ENCODE results near the gene ALKBH7.
"Not testable (repeated sequence)": the region's sequence is repeated elsewhere in the genome, so short reads cannot be mapped to it uniquely, and the experiment has no call there.

Gene ALKBH7, protein sequence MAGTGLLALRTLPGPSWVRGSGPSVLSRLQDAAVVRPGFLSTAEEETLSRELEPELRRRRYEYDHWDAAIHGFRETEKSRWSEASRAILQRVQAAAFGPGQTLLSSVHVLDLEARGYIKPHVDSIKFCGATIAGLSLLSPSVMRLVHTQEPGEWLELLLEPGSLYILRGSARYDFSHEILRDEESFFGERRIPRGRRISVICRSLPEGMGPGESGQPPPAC

DNA sequence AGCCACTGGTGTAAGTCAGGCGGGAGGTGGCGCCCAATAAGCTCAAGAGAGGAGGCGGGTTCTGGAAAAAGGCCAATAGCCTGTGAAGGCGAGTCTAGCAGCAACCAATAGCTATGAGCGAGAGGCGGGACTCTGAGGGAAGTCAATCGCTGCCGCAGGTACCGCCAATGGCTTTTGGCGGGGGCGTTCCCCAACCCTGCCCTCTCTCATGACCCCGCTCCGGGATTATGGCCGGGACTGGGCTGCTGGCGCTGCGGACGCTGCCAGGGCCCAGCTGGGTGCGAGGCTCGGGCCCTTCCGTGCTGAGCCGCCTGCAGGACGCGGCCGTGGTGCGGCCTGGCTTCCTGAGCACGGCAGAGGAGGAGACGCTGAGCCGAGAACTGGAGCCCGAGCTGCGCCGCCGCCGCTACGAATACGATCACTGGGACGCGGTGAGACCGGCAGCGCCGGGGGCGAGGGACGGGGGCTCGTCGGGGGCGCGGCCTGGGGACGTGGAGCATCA lies at the start of gene ALKBH7:
Gene ALKBH7 (plus strand): TSS at position 201 of the 502 bp plus-strand sequence. CDS start 27 bp downstream, at position 228.
- DNase-seq (ENCODE audit: low read depth): peak; percentile 91

DNA sequence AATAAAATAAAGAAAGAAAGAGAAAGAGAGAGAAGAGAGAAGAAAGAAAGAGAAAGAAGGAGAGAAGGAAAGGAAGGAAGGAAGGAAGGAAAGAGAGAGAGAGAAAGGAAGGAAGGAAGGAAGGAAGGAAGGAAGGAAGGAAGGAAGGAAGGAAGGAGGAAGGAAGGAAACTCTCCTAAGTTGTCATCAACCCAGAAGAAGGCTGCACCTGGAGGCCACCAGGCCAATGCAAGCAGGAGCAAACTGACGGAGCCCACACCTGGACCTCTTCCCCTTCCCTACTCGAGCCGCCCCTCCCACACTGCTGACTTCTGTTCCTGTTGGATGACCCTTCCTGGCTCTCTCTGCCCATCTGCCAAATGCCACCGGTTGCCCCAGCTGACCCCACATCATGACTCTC lies 47.8 kb upstream of the ALKBH7 start:
- no peak for DNase-seq (ENCODE audit: low read depth)

DNA sequence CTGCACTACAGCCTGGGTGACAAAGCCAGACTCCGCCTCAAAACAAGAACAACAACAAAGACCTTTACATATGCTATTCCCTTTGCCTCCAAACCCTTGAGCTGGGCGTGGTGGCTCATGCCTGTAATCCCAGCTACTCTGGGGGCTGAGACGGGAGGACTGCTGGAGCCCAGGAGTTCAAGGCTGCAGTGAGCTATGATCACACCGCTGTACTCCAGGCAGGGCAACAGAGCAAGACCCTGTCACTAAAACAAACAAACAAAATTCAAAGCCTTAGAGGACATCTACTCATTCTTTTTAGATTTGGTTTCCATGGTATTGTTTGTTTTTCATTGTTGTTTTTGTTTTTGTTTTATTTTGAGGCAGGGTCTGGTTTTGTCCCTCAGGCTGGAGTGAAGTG lies 47.0 kb upstream of the ALKBH7 start:
- DNase-seq (ENCODE audit: low read depth): no peak

DNA sequence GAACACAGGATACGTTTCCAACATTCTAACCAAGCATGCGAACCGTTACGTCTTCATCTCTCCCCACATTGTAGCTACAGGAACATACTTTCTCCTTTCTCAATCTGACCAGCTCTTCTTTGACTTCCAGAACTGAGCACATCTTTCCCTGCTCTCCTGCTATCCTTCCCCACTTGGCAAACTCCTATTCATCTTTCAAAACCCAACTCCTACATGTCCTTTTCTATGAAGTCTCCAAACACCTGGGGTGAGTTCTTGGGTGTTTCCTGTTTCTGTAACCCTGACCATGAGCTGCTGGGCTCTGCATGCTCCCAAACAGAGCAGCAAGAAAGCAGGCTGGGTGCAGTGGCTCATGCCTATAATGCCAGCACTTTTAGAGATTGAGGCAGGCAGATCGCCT lies 45.8 kb upstream of the ALKBH7 start:
- no peak for DNase-seq (ENCODE audit: low read depth)

DNA sequence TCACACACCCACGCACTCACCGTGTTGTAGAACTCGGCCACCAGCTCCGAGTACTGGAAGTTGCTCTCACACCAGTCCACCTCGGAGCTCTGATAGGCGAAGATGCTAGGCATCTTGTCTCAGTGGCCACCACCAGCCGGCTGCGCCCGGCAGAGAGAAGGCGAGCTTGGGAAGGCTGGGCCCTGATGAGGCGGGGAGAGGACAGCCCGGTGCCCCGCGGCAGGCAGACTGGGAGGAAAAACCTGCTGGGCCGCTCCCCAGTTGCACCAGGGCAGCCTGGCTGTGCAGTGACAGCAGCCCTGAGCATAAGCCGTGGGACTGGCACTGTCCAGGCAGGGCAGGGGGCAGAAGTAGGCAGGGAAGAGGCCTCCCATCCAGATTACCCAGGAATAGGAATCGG lies 39.2 kb upstream of the ALKBH7 start, which contains the start of gene ACER1:
Gene ACER1 (minus strand): TSS at position 174 of the 400 bp plus-strand sequence. CDS start 61 bp downstream, at position 113.
- no peak for DNase-seq (ENCODE audit: low read depth)

DNA sequence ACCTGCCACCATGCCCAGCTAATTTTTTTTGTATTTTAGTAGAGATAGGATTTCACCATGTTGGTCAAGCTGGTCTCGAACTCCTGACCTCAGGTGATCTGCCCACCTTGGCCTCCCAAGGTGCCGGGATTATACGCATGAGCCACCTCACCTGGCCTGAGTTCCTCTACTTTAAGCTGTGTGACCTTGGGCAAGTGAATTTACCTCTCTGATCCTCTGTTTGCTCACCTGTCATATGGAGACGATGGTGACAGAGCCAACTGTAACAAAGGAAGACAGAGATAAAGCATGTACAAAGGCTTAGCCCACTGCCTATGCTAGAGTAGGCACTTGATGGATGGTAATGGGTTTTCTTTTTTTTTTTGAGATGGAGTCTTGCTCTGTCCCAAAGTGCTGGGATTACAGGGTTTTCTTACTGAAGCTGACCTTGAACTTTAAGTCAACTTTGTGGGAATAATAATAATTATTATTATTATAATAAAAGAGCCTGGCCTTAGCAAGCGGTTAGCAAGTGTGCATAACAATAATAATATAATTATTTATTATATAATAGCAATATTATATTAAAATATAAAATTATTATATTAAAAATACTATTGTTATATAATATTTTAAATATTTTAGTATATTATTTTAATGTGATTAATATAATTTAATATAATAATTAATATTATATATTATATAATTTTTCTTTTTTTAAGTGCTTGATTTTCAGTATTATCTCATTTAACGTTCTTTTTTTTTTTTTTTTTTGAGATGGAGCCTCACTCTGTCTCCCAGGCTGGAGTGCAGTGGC lies 37.9 kb upstream of the ALKBH7 start:
- DNase-seq (ENCODE audit: low read depth): no peak

DNA sequence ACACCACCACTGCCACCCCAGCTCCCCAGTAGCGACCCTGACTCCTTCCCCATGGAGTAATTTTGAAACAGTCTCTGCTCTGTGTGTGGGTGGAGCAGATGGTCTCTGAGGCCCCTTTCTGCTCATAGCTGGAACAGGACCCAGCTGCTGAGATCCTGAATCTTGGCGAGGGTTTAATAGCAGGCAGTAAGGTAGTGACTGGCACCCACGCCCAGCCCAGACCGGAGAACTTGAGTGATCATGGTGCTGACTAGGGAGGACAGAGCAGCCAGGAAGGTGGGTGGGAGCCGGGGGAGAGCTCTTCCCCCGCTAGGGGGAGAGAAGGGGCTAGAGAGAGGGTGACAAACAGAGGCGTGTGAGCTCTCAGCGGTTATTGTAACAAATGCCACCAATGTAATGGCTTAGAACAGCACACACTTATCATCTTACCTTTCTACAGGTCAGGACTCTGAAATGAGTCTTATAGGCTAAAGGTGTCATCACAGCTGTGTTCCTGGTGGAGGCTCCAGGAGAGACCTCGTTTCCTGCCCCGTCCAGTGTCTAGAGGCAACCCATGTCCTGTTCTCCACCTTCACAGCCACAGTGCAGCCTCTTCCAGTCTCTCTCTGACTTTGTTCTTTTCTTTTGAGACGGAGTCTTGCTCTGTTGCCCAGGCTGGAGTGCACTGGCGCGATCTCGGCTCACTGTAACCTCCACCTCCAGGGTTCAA lies 31.9 kb upstream of the ALKBH7 start:
- no peak for DNase-seq (ENCODE audit: low read depth)

DNA sequence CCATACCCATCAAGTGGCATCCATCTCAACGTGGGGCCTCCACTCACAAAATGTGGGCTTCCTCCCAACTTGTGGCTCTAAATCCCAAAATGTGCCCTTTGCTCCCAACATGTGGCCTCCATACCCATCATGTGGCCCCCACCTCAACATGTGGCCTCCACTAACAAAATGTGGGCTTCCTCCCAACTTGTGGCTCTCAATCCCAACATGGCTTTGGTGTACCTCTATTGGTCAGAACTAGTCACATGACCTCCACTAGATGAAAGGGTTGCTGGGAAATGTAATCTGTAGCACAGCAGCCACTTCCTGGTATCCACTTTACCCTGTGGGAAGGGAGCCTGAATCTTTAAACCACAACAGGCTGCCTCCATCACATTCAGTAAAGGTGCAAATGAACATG lies 29.1 kb upstream of the ALKBH7 start:
- no peak for DNase-seq (ENCODE audit: low read depth)

DNA sequence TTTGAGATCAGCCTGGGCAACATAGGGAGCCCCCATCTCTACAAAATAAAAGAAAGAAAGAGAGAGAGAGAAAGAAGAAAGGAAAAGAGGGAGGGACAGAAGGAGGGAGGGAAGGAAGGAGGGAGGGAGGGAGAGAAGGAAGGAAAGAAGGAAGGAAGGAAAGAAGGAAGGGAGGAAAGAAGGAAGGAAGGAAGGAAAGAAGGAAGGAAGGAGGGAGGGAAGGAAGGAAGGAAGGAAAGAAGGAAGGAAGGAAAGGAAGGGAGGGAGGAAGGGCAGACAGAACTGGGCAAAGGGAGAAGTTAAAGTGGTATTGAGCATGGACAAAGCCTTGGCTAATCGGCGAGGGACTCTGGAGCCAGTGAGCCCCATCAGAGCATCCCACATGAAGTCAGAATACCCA lies 23.3 kb upstream of the ALKBH7 start:
- DNase-seq (ENCODE audit: low read depth): not testable (repeated sequence)

DNA sequence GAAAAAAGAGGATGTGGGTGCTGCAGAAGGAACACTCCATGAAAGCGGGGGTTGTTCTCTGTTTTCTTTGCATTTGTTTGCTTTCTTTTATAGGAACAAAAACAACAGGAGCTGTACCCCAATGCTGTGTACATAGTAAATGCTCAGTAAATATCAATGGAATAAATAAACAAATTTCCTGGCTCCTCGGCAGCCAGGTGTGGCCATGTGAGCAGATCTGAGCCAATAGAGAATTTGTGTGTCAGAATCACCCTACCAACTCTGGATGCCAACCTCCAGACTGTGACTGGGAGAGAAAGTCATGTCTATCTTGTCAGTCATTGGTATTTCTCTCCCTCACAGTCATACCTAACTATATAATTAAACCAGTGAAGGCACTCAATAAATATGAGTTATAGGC lies 21.9 kb upstream of the ALKBH7 start:
- no peak for DNase-seq (ENCODE audit: low read depth)

DNA sequence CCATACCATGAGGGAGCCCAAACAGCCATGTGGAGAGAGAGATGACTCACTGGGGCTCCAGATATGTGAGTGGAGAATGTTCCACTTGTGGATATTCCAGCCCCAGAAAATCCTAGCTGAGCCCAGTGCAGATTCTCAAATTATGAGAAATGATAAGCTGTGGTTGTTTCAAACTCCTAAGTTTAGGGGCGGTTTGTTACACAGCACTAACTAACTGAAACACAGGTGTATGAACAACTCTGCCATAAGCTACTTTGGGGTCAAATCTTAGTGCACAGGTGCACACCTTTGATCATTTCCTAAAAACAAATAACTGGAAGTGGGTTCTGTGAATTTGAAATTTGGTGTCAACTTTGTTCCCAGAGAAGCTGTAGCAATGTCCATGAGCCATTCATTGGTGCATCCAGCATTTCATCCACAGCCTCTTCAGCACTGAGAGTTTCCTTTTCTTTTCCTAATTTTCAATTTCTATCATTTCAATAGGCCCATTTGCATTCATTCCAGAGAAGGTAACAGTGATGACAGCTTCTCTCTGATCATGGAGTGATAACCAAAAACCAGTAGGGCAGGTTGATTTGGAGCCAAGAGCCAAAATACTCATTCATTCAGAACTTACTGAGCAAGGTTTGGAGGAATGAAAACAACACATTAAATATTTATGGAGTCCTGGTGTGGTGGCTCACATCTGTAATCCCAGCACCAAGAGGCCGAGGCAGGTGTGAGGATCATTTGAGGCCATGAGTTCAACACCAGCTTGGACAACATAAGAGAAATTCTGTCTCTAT lies 20.0 kb upstream of the ALKBH7 start:
- DNase-seq (ENCODE audit: low read depth): no peak

DNA sequence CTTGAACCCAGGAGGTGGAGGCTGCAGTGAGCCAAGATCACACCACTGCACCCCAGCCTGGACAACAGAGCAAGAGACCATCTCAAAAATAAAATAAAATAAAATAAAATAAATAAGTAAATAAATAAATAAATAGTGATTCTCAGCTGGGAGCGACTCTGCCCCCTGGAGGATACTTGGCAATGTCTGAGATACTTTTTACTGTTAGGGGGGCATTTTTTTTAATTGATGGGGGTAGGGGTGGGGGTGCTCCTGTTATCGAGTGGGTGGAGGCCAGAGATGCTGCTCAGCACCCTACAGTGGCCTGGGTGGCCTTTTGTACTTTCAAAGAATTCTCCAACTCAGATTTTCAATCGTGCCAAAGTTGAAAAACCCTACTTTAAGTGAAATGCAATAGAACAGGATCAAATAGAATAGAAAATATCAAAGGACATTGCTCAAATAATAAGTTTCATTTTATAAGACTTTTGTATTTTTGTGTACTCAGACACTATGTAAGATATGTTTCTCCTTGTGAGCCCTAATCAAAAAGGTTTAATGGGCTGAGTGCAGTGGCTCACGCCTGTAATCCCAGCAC lies 18.4 kb upstream of the ALKBH7 start:
- no peak for DNase-seq (ENCODE audit: low read depth)

DNA sequence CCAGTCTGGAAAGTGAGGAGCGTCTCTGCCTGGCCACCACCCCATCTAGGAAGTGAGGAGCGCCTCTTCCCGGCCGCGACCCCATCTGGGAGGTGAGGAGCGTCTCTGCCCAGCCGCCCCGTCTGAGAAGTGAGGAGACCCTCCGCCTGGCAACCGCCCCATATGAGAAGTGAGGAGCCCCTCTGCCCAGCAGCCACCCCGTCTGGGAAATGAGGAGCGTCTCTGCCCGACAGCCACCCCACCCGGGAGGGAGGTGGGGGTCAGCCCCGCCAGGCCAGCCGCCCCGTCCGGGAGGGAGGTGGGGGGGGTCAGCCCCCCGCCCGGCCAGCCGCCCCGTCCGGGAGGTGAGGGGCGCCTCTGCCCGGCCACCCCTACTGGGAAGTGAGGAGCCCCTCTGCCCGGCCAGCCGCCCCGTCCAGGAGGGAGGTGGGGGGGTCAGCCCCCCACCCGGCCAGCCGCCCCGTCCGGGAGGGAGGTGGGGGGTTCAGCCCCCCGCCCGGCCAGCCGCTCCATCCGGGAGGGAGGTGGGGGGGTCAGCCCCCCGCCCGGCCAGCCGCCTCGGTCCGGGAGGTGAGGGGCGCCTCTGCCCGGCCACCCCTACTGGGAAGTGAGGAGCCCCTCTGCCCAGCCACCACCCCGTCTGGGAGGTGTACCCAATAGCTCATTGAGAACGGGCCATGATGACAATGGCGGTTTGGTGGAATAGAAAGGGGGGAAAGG lies 17.1 kb upstream of the ALKBH7 start:
- not testable (repeated sequence) for DNase-seq (ENCODE audit: low read depth)

DNA sequence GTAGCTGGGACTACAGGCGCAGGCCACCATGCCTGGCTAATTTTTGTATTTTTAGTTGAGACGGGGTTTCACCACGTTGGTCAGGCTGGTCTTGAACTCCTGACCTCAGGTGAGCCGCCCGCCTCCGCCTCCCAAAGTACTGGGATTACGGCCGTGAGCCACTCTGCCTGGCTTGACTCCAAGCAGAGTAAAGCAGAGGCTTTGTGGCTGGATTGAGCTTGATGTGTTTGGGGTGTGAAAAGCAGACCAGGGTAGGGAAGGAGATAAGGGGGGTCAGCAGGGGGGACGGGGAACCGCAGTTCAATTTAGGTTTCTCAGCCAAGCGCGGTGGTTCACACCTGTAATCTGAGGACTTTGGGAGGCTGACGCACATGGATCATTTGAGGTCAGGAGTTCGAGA lies 15.4 kb upstream of the ALKBH7 start:
- no peak for DNase-seq (ENCODE audit: low read depth)

DNA sequence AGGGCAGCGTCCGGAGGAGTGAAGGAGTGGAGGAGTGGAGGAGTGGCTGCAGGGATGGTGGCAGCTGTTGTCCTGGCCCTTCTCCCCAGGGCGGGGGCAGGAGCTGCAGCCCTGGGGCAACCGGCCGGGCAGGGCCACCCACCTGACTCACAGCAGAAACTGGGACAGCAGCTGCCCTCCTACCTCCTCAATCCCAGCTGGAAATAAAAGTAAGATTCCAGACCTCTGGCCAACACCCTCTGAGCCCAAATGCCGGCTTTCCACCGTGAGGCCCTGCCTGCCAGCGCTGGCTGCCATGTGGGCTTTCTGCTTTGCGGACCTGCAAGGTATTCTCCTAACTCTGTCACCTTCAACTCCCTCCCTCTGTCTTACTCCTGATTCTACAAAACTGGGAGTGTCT lies 14.6 kb upstream of the ALKBH7 start:
- no peak for DNase-seq (ENCODE audit: low read depth)

DNA sequence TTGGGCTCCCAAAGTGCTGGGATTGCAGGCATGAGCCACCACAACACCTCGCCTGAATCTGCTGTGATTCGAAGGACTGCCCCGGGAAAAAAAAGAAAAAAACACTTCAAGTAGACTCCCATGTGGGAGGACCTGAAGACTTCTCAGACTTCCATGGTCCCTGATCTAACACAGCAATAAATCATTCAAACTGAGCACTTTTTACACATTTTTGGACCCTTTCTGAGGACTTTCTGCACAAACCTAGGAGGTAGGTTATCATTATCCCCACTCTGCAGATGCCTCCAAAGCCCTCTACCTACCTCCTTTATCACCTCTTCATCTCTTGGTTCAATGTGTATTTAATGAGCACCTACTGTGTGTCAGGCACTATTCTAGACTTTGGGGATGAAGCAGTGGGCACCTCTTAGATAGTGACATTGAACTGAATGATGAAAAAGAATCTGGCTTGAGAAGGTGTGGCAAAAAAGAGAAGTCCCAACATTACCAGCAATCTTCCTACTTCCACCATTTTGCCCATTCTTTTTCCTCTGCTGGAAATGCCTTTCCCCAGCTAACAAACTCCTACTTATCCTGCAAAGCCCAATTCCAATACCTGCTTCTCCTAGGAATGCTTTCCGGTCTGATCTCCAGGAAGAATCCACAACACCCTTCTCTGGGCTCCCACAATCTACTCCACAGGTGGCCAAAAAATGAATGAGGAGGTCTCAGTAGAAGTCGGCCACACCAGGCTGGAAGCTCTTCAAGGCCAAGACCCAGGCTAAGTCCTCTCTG lies 12.8 kb upstream of the ALKBH7 start:
- no peak for DNase-seq (ENCODE audit: low read depth)

DNA sequence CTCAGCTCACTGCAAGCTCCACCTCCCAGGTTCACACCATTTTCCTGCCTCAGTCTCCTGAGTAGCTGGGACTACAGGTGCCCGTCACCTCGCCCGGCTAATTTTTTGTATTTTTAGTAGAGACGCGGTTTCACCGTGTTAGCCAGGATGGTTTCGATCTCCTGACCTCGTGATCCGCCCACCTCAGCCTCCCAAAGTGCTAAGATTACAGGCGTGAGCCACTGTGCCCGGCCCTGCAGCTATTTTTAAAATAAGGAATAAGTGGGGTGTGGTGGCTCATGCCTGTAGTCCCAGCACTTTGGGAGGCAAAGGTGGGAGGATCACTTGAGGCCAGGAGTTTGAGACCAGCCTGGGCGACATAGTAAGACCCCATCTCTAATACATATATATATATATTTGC lies 12.1 kb upstream of the ALKBH7 start:
- DNase-seq (ENCODE audit: low read depth): not testable (repeated sequence)

DNA sequence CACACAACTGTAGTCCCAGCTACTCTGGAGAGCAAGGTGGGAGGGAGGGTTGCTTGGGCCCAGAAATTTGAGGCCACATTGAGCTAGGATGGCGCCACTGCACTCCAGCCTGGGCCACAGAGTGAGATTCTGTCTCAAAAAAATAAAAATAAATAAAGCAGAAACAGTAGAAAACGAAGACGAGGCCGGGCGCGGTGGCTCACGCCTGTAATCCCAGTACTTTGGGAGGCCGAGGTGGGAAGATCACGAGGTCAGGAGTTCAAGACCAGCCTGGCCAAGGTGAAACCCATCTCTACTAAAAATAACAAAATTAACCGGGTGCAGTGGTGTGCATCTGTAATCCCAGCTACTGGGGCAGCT lies 11.8 kb upstream of the ALKBH7 start:
- DNase-seq (ENCODE audit: low read depth): not testable (repeated sequence)

DNA sequence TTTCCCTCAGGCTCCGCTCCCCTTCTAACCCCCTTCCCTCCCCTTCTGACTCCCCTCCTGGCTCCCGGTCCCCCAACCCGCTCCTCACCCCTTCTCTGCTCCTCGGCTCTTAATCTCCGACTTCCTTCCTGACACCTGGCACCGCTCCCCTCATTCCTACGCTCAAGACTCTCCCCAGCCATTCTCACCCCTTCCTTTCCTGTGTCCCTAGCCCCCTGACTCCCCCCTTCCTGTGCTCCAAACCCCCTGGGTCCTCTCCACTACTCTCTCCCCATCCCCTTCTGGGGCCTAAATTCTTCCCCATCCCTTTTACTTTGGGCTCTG lies 10.6 kb upstream of the ALKBH7 start:
- DNase-seq (ENCODE audit: low read depth): no peak

DNA sequence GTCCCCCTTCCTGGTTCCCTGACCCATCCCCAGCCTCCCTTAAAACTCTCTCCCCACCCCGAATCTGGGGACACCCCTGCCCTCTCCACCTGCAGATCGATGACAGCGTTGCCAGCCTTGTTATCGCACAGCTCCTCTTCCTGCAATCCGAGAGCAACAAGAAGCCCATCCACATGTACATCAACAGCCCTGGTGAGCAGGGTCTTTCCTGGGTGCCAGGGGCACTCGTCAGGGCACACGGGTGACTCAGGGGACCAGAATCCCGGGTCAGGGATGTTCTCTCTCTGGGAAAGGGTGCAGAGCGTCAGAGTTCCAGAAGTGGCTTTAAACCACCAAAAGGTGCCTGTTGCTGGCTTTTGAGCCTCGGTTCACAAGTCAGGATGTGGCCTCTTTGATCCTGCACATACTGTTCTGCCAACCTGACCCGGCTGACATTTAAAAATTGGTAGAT lies 10.2 kb upstream of the ALKBH7 start:
- no peak for DNase-seq (ENCODE audit: low read depth)

Measured in stimulated activated CD8-positive, alpha-beta memory T cell treated with anti-CD3 and anti-CD28 coated beads, Interleukin-4, amount 100 ng/mL, for 24 hours (primary cell).